ENCODE data around the gene ERICH2. TPM values are rescaled to one million over a fixed set of nuclear protein-coding genes. Genes with fewer than 3 reads are reported as not detected.
A peak's percentile ranks its signal among the peaks of the same experiment; 100 is the strongest.

The ERICH2 gene
- polyA plus RNA-seq, 6 donors from 2014 or later = not detected

DNA sequence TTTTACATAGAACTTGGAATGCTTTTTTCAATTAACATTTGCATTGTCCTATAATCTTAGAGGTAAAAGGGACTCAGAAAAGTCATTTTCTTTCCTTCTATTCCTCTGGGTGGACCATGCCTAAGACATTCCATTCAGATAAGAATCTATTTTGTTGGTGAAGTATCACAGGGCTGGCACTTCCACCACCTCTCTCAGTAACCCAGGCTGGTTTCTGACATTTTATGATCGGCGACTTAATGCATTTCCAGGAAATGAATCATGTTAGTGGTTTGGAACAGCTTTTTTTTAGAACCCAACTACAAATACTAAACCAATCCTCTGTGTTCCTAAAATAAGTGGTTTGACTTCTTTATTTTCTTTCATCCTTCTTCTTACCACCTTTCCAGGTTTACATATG lies 73.5 kb downstream of the ERICH2 start:
- H3K36me3 Mint-ChIP-seq = no peaks in the 10 kb centered on the region
- H3K4me3 Mint-ChIP-seq = no peak overlapping the region
- DNase-seq (no peak), ATAC-seq (ENCODE audit: low read depth in 2 of 2) (no peak)
- H3K27me3 Mint-ChIP-seq = peaks cover 16 to 22% (median 17%) of the 10 kb centered on the region in 3 donors
- H3K9me3 Mint-ChIP-seq = peaks cover 0 to 6% (median 0%) of the 10 kb centered on the region in 7 donors
- no peaks in the 10 kb centered on the region for H3K4me1 Mint-ChIP-seq
- H3K27ac Mint-ChIP-seq = no peak overlapping the region

DNA sequence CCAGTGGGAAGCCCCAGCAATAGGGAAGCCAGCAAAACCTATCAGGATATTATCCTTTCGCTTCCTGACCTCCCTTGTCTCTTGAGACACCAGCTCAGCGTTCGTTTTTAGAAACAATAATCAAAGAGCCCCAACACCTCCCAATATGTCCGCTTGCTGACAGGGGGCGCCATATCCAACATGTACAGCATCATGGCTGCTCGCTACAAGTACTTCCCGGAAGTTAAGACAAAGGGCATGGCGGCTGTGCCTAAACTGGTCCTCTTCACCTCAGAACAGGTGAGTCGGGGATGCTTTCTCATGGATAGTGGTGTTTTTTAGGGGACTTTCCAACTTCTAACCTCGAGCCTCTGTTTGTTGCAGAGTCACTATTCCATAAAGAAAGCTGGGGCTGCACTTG lies 75.2 kb downstream of the ERICH2 start:
- Mint-ChIP-seq H3K4me3 (no peak overlapping the region), H3K9me3 (peaks cover 0 to 5% (median 0%) of the 10 kb centered on the region in 7 donors), H3K36me3 (no peaks in the 10 kb centered on the region), H3K27ac (no peak overlapping the region), H3K4me1 (no peaks in the 10 kb centered on the region), H3K27me3 (peaks cover 8 to 17% (median 15%) of the 10 kb centered on the region in 3 donors)
- ATAC-seq (ENCODE audit: low read depth in 2 of 2) = no peak
- DNase-seq = no peak

DNA sequence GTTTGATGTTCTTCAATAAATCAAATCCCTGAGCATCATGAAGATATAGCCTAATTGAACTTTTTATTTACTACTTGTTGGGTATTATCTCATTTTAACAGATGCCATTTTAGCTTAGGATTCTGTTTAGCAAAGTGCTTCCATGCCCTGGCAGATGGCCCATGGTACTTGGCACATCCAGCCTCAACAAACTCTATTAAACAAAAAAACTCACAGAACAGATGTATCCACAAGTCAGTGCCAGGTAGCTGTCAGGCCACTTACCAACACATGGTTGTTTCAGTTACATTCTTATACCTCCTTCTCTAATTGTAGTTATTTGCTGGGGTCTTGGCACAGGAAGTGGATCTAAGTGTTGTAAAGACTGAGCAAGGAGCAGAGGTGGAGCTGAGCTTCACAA lies 76.1 kb downstream of the ERICH2 start:
- Mint-ChIP-seq H3K4me1 (no peaks in the 10 kb centered on the region), H3K27ac (no peak overlapping the region), H3K36me3 (no peaks in the 10 kb centered on the region), H3K9me3 (peaks cover 0 to 5% (median 0%) of the 10 kb centered on the region in 7 donors), H3K4me3 (no peak overlapping the region), H3K27me3 (peaks cover 8 to 15% (median 13%) of the 10 kb centered on the region in 3 donors)
- no peak for DNase-seq
- no peak for ATAC-seq (ENCODE audit: low read depth in 2 of 2)

DNA sequence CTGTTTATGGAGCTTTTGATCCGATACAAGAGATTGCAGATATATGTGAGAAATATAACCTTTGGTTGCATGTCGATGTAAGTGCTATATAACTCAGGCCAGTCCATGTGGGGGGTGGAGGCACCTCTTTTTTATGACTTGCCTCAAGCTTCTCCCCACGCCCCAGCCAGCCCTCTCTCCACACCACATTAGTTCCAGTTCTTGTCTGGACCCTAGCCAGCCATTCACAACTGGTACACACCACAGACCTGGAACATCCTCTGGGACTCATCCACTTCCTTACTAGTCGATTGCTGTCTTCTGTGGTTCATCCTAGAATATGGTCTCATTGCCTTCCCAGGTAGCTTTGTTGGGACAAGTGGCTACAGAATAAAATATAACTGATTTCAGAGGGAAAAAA lies 77.5 kb downstream of the ERICH2 start:
- H3K27ac Mint-ChIP-seq = peak overlapping the region in 1 of 6 donors; percentile 43
- H3K27me3 Mint-ChIP-seq = peaks cover 8 to 15% (median 12%) of the 10 kb centered on the region in 3 donors
- peaks cover 0 to 5% (median 0%) of the 10 kb centered on the region in 7 donors for H3K9me3 Mint-ChIP-seq
- no peak for ATAC-seq (ENCODE audit: low read depth in 2 of 2)
- no peak overlapping the region for H3K4me3 Mint-ChIP-seq
- DNase-seq = no peak
- H3K36me3 Mint-ChIP-seq = no peaks in the 10 kb centered on the region
- H3K4me1 Mint-ChIP-seq = no peaks in the 10 kb centered on the region

Other genes starting within 250 kb of the ERICH2 start
- not detected for gene SP5, start 55.0 kb upstream of the ERICH2 start, polyA plus RNA-seq (ENCODE audit: low read depth in 6 of 6)
- gene GAD1, start 46.5 kb downstream of the ERICH2 start, polyA plus RNA-seq (ENCODE audit: low read depth in 6 of 6) = not detected
- 10 to 100 TPM; 51.7 to 93.6 (median 63.2) TPM for gene GORASP2, start 158.9 kb downstream of the ERICH2 start, polyA plus RNA-seq (ENCODE audit: low read depth in 6 of 6)

All from naive B cell (primary cell).